ENCODE measurements around the gene DNAJC30. TPM values are rescaled to one million over a fixed set of nuclear protein-coding genes. Genes with fewer than 3 reads are reported as not detected.

The DNAJC30 gene
- polyA plus RNA-seq, 1 donor from 2014 or later: 1.3 TPM

DNA sequence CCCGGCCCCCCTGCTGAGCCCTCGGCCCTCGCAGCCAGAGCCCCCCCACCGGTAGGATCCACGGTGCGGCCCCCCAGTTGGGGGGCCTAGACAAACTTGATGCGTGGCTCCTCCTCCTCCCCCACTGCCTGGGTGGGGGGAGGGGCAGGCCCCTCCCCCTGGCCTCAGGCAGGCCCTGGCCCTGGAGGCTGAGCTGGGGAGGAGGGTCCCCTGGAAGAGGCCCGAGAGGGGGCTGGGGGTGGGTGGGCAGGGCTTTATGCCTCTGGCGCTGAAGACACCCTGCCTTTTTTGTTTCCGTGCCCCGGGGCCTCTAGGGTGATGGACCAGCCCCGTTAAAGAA is 12.0 kb downstream of the DNAJC30 start:
- no peak overlapping the region for H3K4me2 ChIP-seq (ENCODE audit: low read length)
- H4K20me1 ChIP-seq (ENCODE audit: insufficient read depth): no peaks in the 10 kb centered on the region
- no peak overlapping the region for H3K4me3 ChIP-seq (ENCODE audit: low read length)
- no peak overlapping the region for H3K9ac ChIP-seq (ENCODE audit: low read length)
- H3K79me2 ChIP-seq (replicated peaks; ENCODE audit: insufficient read depth, low read length): peaks cover 18% of the 10 kb centered on the region
- H3K36me3 ChIP-seq (ENCODE audit: insufficient read depth, low read length): no peaks in the 10 kb centered on the region
- no peaks in the 10 kb centered on the region for H3K27me3 ChIP-seq (ENCODE audit: insufficient read depth, low read depth, low read length)
- TF ChIP-seq, protein P1, sequence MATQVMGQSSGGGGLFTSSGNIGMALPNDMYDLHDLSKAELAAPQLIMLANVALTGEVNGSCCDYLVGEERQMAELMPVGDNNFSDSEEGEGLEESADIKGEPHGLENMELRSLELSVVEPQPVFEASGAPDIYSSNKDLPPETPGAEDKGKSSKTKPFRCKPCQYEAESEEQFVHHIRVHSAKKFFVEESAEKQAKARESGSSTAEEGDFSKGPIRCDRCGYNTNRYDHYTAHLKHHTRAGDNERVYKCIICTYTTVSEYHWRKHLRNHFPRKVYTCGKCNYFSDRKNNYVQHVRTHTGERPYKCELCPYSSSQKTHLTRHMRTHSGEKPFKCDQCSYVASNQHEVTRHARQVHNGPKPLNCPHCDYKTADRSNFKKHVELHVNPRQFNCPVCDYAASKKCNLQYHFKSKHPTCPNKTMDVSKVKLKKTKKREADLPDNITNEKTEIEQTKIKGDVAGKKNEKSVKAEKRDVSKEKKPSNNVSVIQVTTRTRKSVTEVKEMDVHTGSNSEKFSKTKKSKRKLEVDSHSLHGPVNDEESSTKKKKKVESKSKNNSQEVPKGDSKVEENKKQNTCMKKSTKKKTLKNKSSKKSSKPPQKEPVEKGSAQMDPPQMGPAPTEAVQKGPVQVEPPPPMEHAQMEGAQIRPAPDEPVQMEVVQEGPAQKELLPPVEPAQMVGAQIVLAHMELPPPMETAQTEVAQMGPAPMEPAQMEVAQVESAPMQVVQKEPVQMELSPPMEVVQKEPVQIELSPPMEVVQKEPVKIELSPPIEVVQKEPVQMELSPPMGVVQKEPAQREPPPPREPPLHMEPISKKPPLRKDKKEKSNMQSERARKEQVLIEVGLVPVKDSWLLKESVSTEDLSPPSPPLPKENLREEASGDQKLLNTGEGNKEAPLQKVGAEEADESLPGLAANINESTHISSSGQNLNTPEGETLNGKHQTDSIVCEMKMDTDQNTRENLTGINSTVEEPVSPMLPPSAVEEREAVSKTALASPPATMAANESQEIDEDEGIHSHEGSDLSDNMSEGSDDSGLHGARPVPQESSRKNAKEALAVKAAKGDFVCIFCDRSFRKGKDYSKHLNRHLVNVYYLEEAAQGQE (IDR thresholded peaks at IDR 0.05; ENCODE audit: borderline replicate concordance): no peak
- TF ChIP-seq EP300 (conservative IDR thresholded peaks at IDR 0.05; ENCODE audit: poor library complexity, severe bottlenecking): no peak
- TF ChIP-seq MXI1 (conservative IDR thresholded peaks at IDR 0.05; ENCODE audit: poor library complexity, severe bottlenecking): no peak
- TF ChIP-seq, protein P2, sequence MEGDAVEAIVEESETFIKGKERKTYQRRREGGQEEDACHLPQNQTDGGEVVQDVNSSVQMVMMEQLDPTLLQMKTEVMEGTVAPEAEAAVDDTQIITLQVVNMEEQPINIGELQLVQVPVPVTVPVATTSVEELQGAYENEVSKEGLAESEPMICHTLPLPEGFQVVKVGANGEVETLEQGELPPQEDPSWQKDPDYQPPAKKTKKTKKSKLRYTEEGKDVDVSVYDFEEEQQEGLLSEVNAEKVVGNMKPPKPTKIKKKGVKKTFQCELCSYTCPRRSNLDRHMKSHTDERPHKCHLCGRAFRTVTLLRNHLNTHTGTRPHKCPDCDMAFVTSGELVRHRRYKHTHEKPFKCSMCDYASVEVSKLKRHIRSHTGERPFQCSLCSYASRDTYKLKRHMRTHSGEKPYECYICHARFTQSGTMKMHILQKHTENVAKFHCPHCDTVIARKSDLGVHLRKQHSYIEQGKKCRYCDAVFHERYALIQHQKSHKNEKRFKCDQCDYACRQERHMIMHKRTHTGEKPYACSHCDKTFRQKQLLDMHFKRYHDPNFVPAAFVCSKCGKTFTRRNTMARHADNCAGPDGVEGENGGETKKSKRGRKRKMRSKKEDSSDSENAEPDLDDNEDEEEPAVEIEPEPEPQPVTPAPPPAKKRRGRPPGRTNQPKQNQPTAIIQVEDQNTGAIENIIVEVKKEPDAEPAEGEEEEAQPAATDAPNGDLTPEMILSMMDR (IDR thresholded peaks at IDR 0.05; ENCODE audit: poor library complexity, severe bottlenecking): no peak
- no peak for TF ChIP-seq TAF1 (IDR thresholded peaks at IDR 0.05; ENCODE audit: low read depth)
- no peak for TF ChIP-seq SMC3 (conservative IDR thresholded peaks at IDR 0.05; ENCODE audit: poor library complexity)
- no peak for TF ChIP-seq POLR2AphosphoS5 (IDR thresholded peaks at IDR 0.05)
- no peak for TF ChIP-seq EZH2 (IDR thresholded peaks at IDR 0.05; ENCODE audit: borderline replicate concordance, insufficient read depth, low read length, poor library complexity, severe bottlenecking)
- TF ChIP-seq RAD21 (conservative IDR thresholded peaks at IDR 0.05): no peak
- no peak overlapping the region for H3K27ac ChIP-seq (ENCODE audit: low read length)
- no peaks in the 10 kb centered on the region for H3K9me2 ChIP-seq (ENCODE audit: insufficient read depth, low read length)
- H2AFZ ChIP-seq (ENCODE audit: low read depth, low read length): no peak overlapping the region
- H3K9me3 ChIP-seq (ENCODE audit: low read length): no peaks in the 10 kb centered on the region
- H3F3A ChIP-seq (ENCODE audit: insufficient read depth, low read length, poor library complexity, severe bottlenecking): no peaks in the 10 kb centered on the region

DNA sequence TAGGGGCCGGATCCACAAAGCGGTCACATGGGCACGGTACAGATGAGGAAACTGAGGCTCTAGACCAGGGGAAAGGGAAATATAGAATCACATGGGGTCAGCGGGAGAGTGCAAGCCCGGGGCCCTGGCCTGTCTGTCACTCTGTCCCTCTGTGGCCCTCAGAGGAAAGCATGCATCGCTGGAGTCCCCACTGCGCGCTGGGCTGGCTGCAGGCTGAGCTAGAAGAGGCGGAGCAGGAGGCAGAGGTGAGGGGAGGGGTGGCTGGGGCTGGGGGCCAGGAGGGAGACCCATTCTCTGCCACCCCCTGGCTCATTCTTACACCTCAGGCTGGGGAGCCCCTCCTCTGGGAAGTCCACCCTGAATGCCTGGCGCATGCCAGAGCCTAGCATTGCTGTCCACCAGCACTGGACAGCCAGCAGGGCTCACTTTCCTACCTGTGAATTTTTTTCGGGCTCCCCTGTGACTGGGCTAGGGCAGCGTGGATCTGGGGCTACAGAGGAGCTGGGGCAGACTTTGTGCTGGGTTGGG is 13.3 kb downstream of the DNAJC30 start:
- no peaks in the 10 kb centered on the region for H3K9me3 ChIP-seq (ENCODE audit: low read length)
- no peaks in the 10 kb centered on the region for H3F3A ChIP-seq (ENCODE audit: insufficient read depth, low read length, poor library complexity, severe bottlenecking)
- H2AFZ ChIP-seq (ENCODE audit: low read depth, low read length): no peak overlapping the region
- TF ChIP-seq POLR2AphosphoS5 (IDR thresholded peaks at IDR 0.05): no peak
- TF ChIP-seq SMC3 (conservative IDR thresholded peaks at IDR 0.05; ENCODE audit: poor library complexity): no peak
- TF ChIP-seq, protein P1 (IDR thresholded peaks at IDR 0.05; ENCODE audit: borderline replicate concordance): no peak
- no peak for TF ChIP-seq MXI1 (conservative IDR thresholded peaks at IDR 0.05; ENCODE audit: poor library complexity, severe bottlenecking)
- TF ChIP-seq TAF1 (IDR thresholded peaks at IDR 0.05; ENCODE audit: low read depth): no peak
- no peak for TF ChIP-seq EP300 (conservative IDR thresholded peaks at IDR 0.05; ENCODE audit: poor library complexity, severe bottlenecking)
- TF ChIP-seq RAD21 (conservative IDR thresholded peaks at IDR 0.05): no peak
- TF ChIP-seq EZH2 (IDR thresholded peaks at IDR 0.05; ENCODE audit: borderline replicate concordance, insufficient read depth, low read length, poor library complexity, severe bottlenecking): no peak
- TF ChIP-seq, protein P2 (IDR thresholded peaks at IDR 0.05; ENCODE audit: poor library complexity, severe bottlenecking): no peak
- no peak overlapping the region for H3K4me2 ChIP-seq (ENCODE audit: low read length)
- no peak overlapping the region for H3K27ac ChIP-seq (ENCODE audit: low read length)
- peak overlapping the region; percentile 71 for H3K4me3 ChIP-seq (ENCODE audit: low read length)
- no peaks in the 10 kb centered on the region for H4K20me1 ChIP-seq (ENCODE audit: insufficient read depth)
- peaks cover 18% of the 10 kb centered on the region for H3K79me2 ChIP-seq (replicated peaks; ENCODE audit: insufficient read depth, low read length)
- no peaks in the 10 kb centered on the region for H3K36me3 ChIP-seq (ENCODE audit: insufficient read depth, low read length)
- H3K9ac ChIP-seq (ENCODE audit: low read length): no peak overlapping the region
- H3K27me3 ChIP-seq (ENCODE audit: insufficient read depth, low read depth, low read length): no peaks in the 10 kb centered on the region
- no peaks in the 10 kb centered on the region for H3K9me2 ChIP-seq (ENCODE audit: insufficient read depth, low read length)
